HG03097 (cell line): Measurements from ENCODE around the gene PRKN.
"Not testable (repeated sequence)": the region's sequence is repeated elsewhere in the genome, so short reads cannot be mapped to it uniquely, and the experiment has no call there.

ENCODE experiments used
- ATAC-seq: cut with Tn5 transposase; IDR thresholded peaks from one replicate; pipeline ENCODE4 v1.9.1; 2021; ENCODE audit not compliant: unreplicated experiment, low FRiP score

The PRKN gene

DNA sequence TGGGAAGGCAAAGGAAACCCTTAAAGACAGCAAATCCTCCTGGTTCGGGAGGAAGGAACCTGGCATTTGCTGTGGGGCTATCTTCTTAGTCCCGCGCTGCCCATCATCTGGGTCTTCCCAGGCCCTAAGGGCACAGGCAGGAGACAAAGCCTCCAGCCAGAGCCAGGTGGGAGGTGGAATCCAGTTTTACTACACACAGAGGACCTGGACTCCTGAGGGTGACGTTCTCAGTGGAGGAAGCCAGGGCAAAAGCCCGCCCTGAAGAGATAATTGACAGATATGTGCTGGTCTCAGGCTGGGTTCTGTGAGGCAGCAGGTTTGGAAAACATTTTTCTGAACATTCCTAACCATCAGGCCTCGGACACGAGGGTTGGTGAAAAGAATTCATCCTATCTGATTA is 1365.3 kb downstream of the PRKN start:
- no peak for ATAC-seq

DNA sequence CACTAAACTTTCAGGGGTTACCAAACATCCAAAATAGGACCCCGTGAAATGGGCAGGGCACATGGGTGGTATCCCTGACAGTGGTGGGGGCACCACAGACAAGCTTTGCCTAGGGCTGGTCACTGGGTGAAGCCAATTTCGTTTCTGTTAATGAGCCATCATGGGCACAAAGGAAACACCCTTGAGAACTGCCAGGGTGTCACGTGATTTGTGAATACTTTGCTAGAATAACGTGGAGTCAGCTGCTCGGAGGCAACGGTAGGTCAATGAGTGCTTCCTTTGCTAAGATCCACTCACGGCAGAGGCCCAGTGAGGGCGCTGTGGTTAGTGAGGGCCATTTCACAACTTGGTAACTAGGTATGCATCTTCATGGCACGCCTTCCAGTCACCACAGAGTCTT is 1366.0 kb downstream of the PRKN start:
- no peak for ATAC-seq

DNA sequence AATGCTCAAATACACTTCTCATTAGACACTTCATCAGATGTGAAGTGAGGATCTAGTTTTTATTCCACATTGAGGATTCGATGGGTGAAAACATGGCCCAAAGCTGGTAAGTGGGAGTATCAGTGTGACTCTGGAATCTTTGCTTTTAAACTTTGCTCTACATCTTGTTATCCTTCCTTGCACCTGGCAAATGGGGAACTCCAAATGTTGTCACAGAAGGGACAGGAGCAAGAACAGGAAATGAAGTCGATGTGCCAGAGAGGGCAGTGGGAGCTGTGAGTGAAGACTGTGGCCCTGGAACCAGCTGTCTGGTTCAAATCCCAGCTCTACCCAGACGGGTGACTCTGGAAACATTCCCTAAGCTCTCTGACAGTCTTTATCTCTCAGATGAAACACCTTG is 1367.0 kb downstream of the PRKN start:
- no peak for ATAC-seq

DNA sequence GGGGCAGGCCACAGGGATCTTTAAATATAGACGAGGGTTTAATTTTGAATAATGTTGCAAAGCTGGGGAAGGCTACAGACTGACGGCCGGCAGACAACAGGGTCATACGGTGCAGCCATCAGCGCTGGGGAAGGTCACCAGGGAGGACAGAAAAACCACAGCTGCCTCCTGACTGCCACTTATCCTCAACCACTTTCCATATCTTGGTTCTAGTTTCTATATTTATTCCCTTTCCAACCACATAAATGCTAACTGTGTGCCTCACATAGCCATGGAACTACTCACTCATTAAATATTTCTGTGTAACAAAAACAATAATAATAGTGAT is 1368.0 kb downstream of the PRKN start:
- ATAC-seq = no peak

DNA sequence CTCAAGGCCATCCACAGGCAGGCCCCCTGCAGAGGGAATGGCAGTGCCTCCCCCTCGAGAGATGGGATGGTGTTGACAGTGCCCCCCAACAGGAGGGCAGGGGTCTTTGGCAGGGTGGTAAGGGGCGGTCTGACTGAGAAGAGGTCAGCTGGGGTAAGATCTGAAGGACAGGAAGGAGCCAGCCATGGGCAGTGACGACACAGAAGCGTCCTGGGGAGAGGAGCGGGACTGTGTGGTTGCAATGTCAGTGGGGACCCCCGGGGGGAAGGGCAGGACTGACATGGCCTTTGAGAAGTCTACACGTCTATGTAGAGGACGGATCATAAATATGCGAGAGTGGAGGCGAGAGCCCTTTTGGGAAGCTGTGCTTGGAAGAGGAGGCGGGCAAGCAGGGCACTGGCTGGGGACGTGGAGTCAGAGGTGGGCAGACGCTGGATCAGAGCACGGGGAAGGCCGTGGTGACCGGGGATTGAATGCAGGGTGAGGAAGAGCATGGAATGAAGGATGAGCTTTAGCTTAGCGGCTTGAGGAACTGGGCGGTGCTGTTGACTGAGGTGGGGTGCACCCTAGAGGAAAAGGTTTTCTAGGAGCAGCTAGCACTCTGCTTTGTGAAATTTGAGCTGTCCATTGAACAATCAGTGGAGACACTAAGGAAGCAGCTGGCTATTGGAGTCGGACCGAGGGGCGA is 1371.3 kb downstream of the PRKN start:
- ATAC-seq = no peak

DNA sequence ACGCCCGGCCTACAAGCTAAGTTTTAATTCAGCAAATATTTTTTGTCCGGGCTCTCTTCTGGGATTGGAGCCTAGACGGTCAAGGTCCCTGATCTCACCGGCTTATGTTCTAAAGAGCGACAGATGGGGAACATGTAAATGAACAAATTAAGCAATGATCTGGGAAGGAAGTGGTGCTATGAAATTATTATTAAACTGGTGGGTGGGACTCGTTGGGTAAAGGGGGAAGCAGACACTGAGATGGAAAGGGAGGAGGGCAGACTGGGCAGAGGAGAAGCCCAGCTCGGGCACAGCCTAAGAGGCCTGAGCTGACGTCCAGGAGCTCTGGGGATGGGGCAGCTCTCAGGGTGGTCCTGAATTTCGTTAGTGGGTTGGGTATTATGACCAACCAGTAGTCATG is 1371.9 kb downstream of the PRKN start:
- no peak for ATAC-seq

DNA sequence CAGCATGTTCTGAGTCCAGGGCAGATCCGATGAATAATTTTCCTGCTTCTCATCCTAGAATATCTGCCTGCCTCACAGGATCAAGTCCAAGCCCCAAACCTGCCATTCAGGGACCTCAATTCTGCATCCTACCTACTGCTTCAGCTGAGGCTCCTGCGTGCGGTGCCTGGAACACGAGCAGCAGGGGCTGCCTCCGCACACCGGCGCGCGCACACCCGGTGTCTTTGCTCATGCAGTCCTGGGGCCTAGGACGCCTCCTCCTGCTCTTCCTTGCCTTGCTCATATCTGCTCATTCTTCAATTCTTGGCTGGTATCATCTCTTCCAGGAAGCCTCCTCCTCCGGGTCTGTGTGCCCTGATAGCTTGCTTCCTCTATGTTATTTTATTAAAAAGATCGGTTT is 1372.6 kb downstream of the PRKN start:
- ATAC-seq = no peak

DNA sequence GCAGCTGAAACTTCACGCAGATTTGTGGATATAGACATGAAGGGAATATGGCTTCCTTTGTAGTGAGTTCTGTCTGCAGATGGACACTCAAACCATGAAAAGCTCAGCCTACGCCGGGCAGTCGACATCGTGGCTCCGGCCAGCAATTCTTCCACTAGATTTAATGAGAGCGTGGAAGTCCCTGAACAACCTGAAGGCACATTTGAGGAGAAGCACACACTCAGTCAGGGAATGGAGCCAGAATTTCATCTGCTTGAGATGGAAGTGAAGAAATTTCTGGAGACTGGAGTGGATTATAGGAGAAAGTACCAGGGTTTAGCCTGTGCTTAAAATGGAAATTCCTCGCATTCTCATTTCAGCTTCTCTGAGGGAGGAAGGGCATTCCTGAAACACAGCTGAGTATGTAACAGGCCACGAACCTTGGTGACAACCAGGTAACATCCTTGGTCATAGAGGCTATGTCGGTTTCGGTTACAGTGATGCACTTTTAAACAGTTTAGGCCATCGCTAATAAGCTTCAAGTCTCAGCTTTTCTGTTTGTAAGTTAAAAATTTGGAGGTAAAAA is 1373.2 kb downstream of the PRKN start:
- ATAC-seq = no peak

DNA sequence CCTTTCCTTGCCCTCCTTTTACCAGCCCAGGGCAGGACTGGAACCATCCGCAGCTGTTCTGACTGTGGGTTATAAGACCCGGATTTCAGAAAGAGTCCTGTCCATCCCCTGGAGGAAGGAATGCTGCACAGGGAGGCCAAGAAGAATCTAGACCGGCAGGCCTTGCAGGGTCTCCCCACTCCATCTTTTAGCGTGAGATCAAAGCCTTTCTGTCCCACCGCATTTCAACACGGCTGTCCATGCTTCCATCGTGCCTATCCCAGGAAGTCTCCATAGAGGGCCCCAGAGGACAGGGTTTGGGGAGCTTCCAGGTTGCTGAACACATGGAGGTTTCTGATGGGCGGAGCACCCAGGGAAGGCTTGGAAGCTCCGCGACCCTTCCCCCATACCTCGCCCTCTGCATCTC is 1374.4 kb downstream of the PRKN start:
- no peak for ATAC-seq

DNA sequence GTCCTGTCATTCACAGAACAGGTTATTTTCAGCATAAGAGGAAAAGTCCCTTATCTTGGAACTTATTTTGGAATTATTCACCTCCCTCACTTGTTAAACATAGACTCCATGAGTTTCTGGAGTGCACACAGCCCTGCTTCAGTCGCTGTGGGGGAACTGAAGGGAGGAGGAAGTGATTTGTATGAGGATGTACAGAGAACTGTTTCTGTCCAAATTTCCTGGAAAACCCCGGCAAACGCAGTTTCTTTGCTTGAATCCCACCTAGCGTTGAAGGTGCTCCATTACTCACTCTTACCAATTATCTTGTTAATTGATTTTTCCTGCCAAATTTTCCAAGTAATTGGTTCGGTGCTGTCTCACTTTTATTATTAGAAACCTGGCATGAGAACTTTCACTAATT is 1375.7 kb downstream of the PRKN start:
- ATAC-seq = no peak

DNA sequence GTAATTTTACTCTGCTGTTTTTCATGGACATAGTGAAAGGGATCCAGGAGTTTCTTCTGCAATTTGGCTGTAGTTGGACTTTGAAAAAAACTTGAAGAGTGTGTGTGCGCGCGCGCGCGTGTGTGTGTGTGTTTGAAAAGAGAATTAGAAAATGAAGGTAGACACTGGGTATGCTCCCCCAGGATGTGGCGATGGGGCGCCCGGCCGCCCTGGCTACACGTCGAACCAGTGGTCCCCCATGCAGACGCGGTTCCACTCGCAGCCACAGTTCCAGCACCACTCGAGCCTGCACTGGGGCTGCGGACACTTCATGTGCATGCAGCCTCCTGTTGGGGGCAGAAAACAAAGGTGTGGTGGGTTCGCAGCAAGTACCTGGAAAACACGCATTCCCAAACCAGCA is 1377.7 kb downstream of the PRKN start:
- ATAC-seq = no peak

DNA sequence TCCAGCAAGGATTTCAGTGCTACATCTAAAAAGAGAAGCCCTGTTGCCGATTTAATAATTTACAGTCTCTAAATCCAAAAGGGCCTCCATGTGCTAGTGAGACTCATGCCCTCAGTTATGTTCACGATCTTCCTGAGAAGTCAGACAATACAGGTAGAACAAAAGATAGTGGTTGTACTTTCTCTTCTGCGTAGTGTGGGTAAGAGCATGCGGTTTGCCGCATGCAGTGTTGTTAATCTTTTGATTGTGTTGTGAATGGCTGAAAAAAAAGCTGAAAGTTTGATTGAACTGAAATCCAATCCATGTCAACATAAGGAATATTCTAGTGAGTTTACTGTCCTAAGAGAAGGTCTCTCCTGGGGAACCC is 1379.0 kb downstream of the PRKN start:
- ATAC-seq = no peak

DNA sequence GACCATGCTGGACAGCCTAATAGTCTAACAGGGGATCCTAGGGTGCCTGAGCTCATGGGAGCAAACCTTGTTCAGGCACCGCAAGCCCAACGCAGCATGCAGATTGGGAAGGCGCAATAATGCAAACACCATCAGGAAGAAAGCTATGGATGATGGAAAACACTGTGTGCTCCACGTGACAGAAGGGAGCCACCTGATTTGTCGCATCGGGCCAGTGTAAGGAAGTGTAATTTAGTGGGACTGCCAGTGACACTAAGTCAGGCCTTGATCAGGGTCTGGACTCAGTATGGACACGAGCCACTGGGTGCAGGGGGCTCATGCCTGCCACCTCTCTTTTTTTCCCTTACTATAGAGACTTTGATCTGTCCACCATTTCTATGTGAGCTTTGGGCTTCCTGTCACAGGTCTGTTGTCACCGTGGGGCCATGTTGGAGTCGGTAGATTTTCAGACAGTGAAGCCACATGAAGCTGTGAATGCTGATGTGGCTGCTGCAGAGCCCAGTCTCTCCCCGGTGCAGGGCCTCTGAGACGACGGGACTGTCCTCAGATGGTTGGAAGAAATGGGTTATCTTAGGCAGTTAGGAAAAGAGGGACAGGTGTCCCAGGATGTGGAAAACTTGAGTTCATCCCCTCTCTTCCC is 1379.5 kb downstream of the PRKN start:
- no peak for ATAC-seq

DNA sequence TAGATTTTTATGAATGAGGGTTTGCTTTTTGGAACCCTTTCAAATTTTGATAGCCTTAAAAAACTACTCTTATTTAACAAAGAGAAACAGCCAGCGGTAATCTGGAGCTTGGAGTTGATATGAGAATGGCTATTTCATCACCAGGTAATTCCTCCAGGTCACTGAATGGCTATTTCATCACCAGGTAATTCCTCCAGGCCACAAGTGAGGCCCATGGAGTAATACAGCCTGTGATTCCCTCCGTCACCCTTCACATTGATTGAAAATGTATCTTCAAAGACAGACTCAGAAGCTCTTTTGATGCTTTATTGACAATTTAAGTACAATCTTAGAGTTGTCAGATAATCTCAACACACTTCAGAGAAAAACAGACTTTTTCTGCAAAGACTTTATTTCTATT is 1380.4 kb downstream of the PRKN start:
- ATAC-seq = no peak

DNA sequence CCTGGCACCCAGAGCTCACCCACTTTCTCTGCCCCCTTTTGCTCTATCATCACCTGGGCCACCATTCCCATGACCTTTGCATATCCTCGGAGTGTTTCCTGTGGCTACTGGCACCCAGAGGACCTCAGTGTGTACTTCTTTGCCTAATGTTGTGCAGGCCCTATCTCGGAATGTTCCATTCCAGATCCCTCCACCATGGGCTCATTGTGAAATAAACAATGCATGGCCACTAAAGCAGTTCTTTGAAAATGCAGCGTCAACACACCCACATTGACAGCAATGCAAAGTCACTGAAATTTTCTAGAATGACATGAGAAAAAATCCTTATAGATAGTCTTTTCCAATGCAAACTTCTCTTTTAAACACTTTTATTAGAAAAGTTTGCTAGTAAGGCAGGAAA is 1380.8 kb downstream of the PRKN start:
- ATAC-seq = no peak

DNA sequence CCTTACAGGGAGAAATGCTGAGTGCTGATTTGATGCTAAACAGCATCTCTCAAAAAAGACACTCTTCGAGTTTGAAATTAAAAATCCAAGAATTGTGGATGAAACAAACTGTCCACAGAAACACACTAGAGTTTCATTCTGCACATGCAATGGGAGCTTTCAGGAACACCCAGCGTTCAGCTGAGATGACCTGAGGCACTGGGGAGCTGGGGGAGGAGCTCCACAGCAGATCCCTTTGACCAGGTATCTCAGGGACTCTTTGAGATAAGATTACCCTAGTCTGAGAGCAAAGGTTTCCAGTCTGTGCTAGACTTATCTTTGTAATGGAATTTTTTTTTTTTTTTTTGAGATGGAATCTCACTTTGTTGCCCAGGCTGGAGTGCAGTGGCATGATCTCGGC is 1382.9 kb downstream of the PRKN start:
- ATAC-seq = no peak

DNA sequence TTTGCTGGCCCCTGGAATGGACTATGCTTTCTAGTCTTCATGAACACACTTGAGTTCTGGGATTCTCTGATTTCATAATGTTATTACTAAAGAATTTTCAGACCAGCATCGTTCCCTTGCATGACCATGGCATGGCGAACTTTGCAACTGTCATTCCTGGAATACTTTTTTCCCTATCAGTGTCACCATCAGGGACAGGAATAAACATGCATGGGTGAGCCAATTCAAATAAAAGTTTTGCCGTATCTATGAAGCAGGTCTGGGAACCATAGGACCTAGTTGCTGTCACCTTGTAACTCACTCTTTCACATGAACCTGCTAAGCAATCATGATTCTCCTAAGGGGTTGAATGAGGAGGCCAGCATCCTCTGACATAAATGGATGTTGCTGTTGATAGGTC is 1385.5 kb downstream of the PRKN start:
- no peak for ATAC-seq

DNA sequence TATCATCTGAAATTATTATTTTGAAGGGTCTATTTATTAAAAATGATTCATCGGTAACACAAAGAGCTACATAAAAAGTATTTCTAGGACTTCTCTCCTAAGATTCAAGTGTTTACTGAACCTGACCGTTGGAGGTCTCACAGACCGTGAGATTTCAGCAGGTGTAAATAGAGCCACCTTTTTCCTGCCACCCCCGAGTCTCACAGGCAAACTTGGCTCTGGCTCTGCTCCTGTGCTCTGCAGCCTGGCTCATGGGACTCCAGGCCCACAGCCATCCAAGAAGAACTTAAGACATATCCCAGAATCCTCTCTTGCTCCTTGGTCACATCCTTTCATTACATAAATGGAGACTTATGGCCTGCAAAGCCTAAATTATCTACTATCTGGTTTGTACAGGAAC is 1385.9 kb downstream of the PRKN start:
- no peak for ATAC-seq

DNA sequence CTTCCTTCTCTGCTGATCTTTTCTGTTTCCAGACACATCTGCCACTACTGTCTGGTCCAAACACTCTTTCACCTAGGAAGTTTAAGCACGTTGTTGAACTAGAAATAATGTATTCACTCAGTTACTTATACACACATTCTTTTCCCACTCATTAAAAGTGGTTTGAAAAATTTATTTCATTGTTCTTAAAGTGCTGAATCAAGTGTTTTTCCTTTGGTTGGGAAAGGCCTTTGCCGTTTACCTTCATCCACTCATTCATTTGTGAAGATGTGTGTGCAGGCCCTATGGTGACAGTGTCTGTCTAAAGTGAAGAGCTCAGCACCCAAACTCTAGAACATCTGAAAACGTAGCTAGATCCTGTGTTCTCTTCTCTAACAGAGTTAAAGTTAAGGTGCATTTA is 1389.6 kb downstream of the PRKN start:
- no peak for ATAC-seq

DNA sequence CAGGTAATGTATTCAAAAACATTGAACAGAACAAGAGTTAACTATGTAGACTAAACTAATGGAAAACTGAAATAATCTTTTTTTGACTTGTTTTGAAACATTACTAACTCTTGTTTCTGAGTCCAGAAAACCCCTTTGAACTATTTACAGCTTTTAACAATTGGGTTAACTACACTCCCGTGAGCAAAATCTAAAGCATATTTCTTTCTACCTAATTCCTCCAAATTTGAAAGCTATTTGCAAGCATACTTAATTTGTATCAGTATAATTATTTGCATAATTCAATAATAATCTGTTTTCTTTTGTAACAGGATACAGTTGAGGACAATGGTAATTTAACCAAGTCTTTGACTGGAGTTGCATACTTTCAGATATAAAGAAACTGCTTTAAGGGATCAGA is 1391.1 kb downstream of the PRKN start:
- no peak for ATAC-seq

DNA sequence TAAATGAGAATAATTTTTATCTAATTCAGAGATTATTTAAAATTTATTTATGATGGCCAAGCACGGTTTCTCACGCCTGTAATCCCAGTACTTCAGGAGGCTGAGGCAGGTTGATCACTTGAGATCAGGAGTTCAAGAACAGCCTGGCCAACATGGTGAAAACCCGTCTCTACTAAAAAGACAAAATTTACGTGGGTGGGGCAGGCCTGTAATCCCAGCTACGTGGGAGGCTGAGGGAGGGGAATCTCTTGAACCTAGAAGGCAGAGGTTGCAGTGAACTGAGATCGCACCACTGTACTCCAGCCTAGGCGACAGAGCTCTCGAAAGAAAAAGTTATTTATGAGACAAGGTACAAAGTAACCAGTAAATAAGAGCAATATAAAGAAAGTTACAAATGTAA is 1394.2 kb downstream of the PRKN start:
- ATAC-seq = no peak

DNA sequence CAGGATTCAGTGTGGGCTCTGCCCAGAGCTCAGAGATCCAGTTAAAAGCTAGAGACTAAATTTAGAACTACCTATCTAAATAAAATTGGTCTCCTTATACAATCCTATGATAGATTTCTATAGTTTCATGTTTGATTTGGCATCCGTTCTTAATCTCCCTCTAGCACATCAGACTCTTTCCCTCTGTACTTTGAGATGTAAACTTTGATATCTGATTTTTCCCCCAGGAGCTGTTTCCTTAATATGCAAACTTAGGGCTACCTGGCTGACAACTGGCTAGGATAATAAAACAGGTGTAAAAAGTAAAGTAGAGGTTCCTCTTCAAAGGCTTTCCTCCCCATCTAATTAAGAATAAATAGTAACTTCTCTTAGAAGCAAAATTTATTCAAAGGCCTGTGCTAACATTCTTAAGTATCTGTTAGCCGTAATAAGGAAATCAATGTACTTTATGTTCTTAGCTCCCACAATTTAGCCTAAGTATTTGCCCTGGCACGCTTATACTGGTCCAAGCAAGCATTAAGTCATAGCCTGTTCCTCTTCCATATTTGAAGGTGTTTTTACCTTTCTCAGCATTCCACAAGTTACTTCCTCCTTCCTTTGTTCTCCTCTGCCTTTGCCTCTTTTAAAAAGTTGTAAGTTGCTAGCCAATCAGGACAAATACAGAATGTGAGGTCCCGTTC is 1396.0 kb downstream of the PRKN start:
- ATAC-seq = not testable (repeated sequence)
